ENCODE measurements around the gene CYLD. TPM values are rescaled to one million over a fixed set of nuclear protein-coding genes. Genes with fewer than 3 reads are reported as not detected.

CYLD gene
- total RNA-seq, 1 experiment from 2014 or later = 10.1 TPM

DNA sequence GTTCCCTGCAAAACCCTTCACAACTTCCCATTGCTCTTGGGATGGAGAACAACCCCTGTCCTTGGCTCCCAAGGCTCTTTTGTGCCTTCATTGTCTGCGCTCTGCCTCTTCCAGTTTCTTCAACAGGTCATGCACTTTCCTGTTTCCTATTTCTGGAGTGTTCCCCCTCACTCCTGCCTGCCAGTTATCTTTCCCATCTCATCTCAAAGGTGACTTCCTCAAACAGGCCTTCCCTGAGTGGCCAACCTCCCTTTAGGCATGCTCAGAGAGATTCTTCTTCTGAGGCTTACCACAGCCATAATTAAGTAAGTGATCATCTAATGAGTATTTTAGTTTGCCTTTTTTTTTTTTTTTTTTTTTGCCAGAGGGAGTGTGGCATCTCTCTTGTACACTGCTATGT, 2.9 kb upstream of the CYLD start:
- CTCF ChIA-PET = no interaction called here
- in situ Hi-C loops (cut with HindIII; ENCODE audit: low pct_unique_long_range_greater_than_20kb, low sequenced_read_pairs) (no loop called here), intact Hi-C loops (cut with micrococcal nuclease; ENCODE audit: unreplicated experiment) (no loop called here)
- H3K4me3 ChIP-seq (ENCODE audit: low read depth in 2 of 2, low read length in 2 of 2) = no peak overlapping the region
- ATAC-seq (no peak), DNase-seq (ENCODE audit: low read depth, low spot score) (no peak)
- no peaks in the 10 kb centered on the region for H3K36me3 ChIP-seq (ENCODE audit: control insufficient read depth, insufficient read depth, low read length)
- TF ChIP-seq TCF7L2 (IDR thresholded peaks at IDR 0.05; ENCODE audit: low read depth, low read length) = no peak
- TF ChIP-seq, protein P1, sequence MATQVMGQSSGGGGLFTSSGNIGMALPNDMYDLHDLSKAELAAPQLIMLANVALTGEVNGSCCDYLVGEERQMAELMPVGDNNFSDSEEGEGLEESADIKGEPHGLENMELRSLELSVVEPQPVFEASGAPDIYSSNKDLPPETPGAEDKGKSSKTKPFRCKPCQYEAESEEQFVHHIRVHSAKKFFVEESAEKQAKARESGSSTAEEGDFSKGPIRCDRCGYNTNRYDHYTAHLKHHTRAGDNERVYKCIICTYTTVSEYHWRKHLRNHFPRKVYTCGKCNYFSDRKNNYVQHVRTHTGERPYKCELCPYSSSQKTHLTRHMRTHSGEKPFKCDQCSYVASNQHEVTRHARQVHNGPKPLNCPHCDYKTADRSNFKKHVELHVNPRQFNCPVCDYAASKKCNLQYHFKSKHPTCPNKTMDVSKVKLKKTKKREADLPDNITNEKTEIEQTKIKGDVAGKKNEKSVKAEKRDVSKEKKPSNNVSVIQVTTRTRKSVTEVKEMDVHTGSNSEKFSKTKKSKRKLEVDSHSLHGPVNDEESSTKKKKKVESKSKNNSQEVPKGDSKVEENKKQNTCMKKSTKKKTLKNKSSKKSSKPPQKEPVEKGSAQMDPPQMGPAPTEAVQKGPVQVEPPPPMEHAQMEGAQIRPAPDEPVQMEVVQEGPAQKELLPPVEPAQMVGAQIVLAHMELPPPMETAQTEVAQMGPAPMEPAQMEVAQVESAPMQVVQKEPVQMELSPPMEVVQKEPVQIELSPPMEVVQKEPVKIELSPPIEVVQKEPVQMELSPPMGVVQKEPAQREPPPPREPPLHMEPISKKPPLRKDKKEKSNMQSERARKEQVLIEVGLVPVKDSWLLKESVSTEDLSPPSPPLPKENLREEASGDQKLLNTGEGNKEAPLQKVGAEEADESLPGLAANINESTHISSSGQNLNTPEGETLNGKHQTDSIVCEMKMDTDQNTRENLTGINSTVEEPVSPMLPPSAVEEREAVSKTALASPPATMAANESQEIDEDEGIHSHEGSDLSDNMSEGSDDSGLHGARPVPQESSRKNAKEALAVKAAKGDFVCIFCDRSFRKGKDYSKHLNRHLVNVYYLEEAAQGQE (IDR thresholded peaks at IDR 0.05; ENCODE audit: insufficient read depth in 1 of 2, low read depth in 2 of 2, low read length in 1 of 2) = no peak
- TF ChIP-seq POLR2AphosphoS5 (IDR thresholded peaks at IDR 0.05; ENCODE audit: low read depth, low read length) = no peak
- no peak for TF ChIP-seq SIN3A (IDR thresholded peaks at IDR 0.05; ENCODE audit: borderline replicate concordance, insufficient read depth, low read depth, low read length)
- TF ChIP-seq, protein P2, sequence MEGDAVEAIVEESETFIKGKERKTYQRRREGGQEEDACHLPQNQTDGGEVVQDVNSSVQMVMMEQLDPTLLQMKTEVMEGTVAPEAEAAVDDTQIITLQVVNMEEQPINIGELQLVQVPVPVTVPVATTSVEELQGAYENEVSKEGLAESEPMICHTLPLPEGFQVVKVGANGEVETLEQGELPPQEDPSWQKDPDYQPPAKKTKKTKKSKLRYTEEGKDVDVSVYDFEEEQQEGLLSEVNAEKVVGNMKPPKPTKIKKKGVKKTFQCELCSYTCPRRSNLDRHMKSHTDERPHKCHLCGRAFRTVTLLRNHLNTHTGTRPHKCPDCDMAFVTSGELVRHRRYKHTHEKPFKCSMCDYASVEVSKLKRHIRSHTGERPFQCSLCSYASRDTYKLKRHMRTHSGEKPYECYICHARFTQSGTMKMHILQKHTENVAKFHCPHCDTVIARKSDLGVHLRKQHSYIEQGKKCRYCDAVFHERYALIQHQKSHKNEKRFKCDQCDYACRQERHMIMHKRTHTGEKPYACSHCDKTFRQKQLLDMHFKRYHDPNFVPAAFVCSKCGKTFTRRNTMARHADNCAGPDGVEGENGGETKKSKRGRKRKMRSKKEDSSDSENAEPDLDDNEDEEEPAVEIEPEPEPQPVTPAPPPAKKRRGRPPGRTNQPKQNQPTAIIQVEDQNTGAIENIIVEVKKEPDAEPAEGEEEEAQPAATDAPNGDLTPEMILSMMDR (IDR thresholded peaks at IDR 0.05) = no peak
- H3K27ac ChIP-seq (ENCODE audit: low read length) = no peak overlapping the region
- H3K4me1 ChIP-seq (ENCODE audit: control insufficient read depth, insufficient read depth, low read length) = no peaks in the 10 kb centered on the region
- no peaks in the 10 kb centered on the region for H3K9me3 ChIP-seq (ENCODE audit: control insufficient read depth, insufficient read depth, low read depth, low read length)
- H3K27me3 ChIP-seq (ENCODE audit: control insufficient read depth, insufficient read depth, low read length) = no peaks in the 10 kb centered on the region; the same call in 1 of the 2 replicates
- POLR2A ChIA-PET = no interaction called here
- BruUV-seq (replicated peaks) = no TSS peak

DNA sequence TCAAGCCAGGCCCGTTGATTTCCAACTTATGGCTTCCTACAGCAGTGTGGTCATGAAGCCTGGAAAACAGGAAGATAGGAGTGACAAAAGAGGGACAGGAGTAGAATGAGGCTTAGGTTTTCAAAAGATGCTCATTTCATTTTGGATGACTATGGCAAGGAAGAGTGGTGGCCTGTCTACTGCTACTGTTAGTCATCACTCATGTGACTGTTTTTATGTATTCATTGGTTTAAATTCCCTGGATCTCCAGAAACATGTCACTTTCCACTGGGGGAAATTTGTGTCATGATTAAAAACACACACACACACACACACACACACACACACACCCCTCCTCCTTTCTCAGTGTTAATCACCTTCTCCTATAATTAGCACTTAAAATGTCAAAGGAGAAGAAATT, 1.1 kb upstream of the CYLD start:
- TF ChIP-seq, protein P1 (IDR thresholded peaks at IDR 0.05; ENCODE audit: insufficient read depth in 1 of 2, low read depth in 2 of 2, low read length in 1 of 2) = no peak
- TF ChIP-seq POLR2AphosphoS5 (IDR thresholded peaks at IDR 0.05; ENCODE audit: low read depth, low read length) (no peak), SIN3A (IDR thresholded peaks at IDR 0.05; ENCODE audit: borderline replicate concordance, insufficient read depth, low read depth, low read length) (no peak), TCF7L2 (IDR thresholded peaks at IDR 0.05; ENCODE audit: low read depth, low read length) (no peak)
- TF ChIP-seq, protein P2 (IDR thresholded peaks at IDR 0.05) = no peak
- H3K9me3 ChIP-seq (ENCODE audit: control insufficient read depth, insufficient read depth, low read depth, low read length) = no peaks in the 10 kb centered on the region
- ChIA-PET CTCF (no interaction called here), POLR2A (no interaction called here)
- H3K4me3 ChIP-seq (ENCODE audit: low read depth in 2 of 2, low read length in 2 of 2) = no peak overlapping the region
- no TSS peak for BruUV-seq (replicated peaks)
- no peak overlapping the region for H3K27ac ChIP-seq (ENCODE audit: low read length)
- no peak for ATAC-seq
- DNase-seq (ENCODE audit: low read depth, low spot score) = no peak
- no peaks in the 10 kb centered on the region; the same call in 1 of the 2 replicates for H3K27me3 ChIP-seq (ENCODE audit: control insufficient read depth, insufficient read depth, low read length)
- no peaks in the 10 kb centered on the region for H3K4me1 ChIP-seq (ENCODE audit: control insufficient read depth, insufficient read depth, low read length)
- in situ Hi-C loops (cut with HindIII; ENCODE audit: low pct_unique_long_range_greater_than_20kb, low sequenced_read_pairs) = no loop called here
- intact Hi-C loops (cut with micrococcal nuclease; ENCODE audit: unreplicated experiment) = no loop called here
- no peaks in the 10 kb centered on the region for H3K36me3 ChIP-seq (ENCODE audit: control insufficient read depth, insufficient read depth, low read length)

Measured in Panc1 (cell line).